Smooth muscle cell (in vitro differentiated cells): ENCODE results near the gene OPCML. TPM values are rescaled to one million over a fixed set of nuclear protein-coding genes. Genes with fewer than 3 reads are reported as not detected.

Source experiments
- DNase-seq: peaks from one replicate; lab custom pipeline; 2025; ENCODE audit not compliant: unreplicated experiment; lab: John Stamatoyannopoulos, UW
- H2AFZ ChIP-seq: fragments of 200-600 bp; sonication (generic); 2 replicates; pipeline ENCODE4 v1.6.0; 2016; ENCODE audit warnings: antibody characterized with exemption, low read depth, mild to moderate bottlenecking
- H3F3A ChIP-seq: fragments of 200-600 bp; sonication (generic); 2 replicates; pipeline ENCODE4 v1.6.0; 2017; ENCODE audit warnings: antibody characterized with exemption, low read depth
- H3K27ac ChIP-seq: fragments of 200-600 bp; sonication (generic); 2 replicates; pipeline ENCODE4 v1.5.1; 2016; ENCODE audit warnings: low read depth, mild to moderate bottlenecking
- H3K27me3 ChIP-seq: fragments of 200-600 bp; sonication (generic); 2 replicates; pipeline ENCODE4 v1.6.1; 2016; ENCODE audit warnings: low read depth, mild to moderate bottlenecking
- H3K36me3 ChIP-seq: fragments of 200-600 bp; sonication (generic); 2 replicates; pipeline ENCODE4 v1.5.1; 2016; ENCODE audit warnings: low read depth
- H3K4me1 ChIP-seq: fragments of 200-600 bp; sonication (generic); 2 replicates; pipeline ENCODE4 v1.5.1; 2016; ENCODE audit warnings: low read depth
- H3K4me2 ChIP-seq: fragments of 200-600 bp; sonication (generic); 2 replicates; pipeline ENCODE4 v1.6.0; 2016; ENCODE audit warnings: mild to moderate bottlenecking
- H3K4me3 ChIP-seq: fragments of 200-600 bp; sonication (generic); 2 replicates; pipeline ENCODE4 v1.5.1; 2016; ENCODE audit warnings: mild to moderate bottlenecking
- H3K79me2 ChIP-seq: fragments of 200-600 bp; sonication (generic); 2 replicates; pipeline ENCODE4 v1.6.0; 2016; ENCODE audit warnings: low read depth, mild to moderate bottlenecking
- H3K9ac ChIP-seq: fragments of 200-600 bp; sonication (generic); 2 replicates; pipeline ENCODE4 v1.6.0; 2016; ENCODE audit warnings: low read depth
- H3K9me3 ChIP-seq: fragments of 200-600 bp; sonication (generic); replicated peaks from 2 replicates; pipeline ENCODE4 v1.5.1; 2016; ENCODE audit warnings: low read depth
- H4K20me1 ChIP-seq: fragments of 200-600 bp; sonication (generic); 2 replicates; pipeline ENCODE4 v1.6.0; 2016; ENCODE audit warnings: low read depth
- CTCF ChIP-seq: fragments of 200-600 bp; sonication (generic); IDR thresholded peaks from 2 replicates; pipeline ENCODE4 v1.5.1; 2017; ENCODE audit warnings: borderline replicate concordance, mild to moderate bottlenecking, antibody characterized with exemption; ENCODE audit not compliant: insufficient read depth, poor library complexity, severe bottlenecking
- WGBS: methylation state at CpG from one replicate; pipeline ENCODE4 v1.1.7; 2016; ENCODE audit warnings: low lambda C conversion rate; 5-methylcytosine and 5-hydroxymethylcytosine counted together
- polyA plus RNA-seq: library from polyadenylated mRNA; unstranded; fragments of >200 nt; fragmentation: Nextera tagmentation; extraction: Ambion mirVana; gene quantifications from 2 replicates; pipeline ENCODE4 v1.2.1, GENCODE V29; 2016
- total RNA-seq: library from RNA; depleted of rRNA; stranded (reverse); fragments of >200 nt; gene quantifications from 2 replicates; pipeline ENCODE4 v1.2.3, GENCODE V29; 2014

OPCML gene
- total and polyA plus RNA-seq, 2 experiments from 2014 or later = 0.42 to 0.58 TPM

DNA sequence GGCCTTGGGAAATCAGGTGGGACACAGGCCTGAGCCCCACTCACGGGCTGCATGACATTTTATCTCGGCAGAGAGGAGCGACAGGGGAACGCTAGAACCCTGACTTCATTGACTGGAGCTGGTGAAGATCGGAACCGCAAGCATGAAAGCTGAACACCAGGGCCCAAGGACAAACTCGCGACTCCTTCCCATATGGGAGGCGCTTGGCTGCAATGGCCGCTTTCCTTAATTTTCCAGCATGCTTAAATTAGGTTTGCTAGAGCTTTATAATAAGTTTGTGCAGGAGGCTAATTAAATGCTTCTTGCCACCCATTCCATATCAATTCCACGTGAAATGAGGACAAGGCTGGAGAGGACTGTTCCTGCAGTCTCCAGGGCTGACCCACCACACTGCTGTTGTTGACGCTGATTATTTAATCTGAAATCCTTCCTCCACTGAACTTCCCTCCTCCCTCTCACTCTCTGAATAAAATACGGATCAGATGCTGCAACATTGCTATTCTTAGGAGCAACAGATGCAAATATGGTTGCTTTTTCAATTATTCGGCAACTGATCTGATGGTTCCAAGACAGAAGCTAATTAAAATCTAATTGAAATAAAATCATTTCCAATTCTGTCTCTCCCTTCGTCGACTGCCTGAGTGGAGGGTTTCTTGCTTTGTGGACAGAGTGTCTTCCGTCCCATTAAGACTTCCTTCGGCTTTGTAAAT lies 692.9 kb downstream of the OPCML start:
- DNase-seq = no peak
- Histone ChIP-seq H2AFZ (no peak overlapping the region), H3K9me3 (no peaks in the 10 kb centered on the region), H3K4me2 (no peak overlapping the region), H3K4me1 (no peaks in the 10 kb centered on the region), H3K27ac (no peak overlapping the region), H3K9ac (no peak overlapping the region), H3K36me3 (no peaks in the 10 kb centered on the region), H3K27me3 (no peaks in the 10 kb centered on the region), H3K79me2 (no peaks in the 10 kb centered on the region), H4K20me1 (no peaks in the 10 kb centered on the region), H3K4me3 (no peak overlapping the region), H3F3A (no peaks in the 10 kb centered on the region)
- WGBS = 93% methylated on average over 18 of the region's 18 CpGs
- no peak for TF ChIP-seq CTCF

DNA sequence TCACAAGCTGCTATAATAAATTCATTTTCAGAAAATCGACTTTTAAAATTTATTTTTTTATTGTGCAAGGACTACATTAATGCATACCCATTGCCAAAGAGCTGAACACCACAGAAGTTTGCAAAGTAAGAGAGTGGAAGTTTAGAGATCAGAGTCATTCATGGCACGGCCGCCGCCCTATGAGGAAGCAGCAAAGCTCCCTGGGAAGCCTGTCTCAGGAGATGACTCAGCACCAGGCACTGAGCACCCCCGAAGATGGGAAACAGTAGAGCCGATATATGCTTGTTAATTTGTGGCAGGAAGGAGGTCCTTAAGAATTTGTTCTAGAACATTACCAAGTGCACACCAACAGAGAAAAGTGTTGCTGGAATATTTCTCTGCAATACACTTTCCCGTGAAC lies 693.7 kb downstream of the OPCML start:
- Histone ChIP-seq H3K4me1 (no peaks in the 10 kb centered on the region), H2AFZ (peak overlapping the region; percentile 30), H3K9ac (no peak overlapping the region), H3K27me3 (no peaks in the 10 kb centered on the region), H3K4me2 (no peak overlapping the region), H3K4me3 (no peak overlapping the region), H3K36me3 (no peaks in the 10 kb centered on the region), H3K79me2 (no peaks in the 10 kb centered on the region), H4K20me1 (no peaks in the 10 kb centered on the region), H3K27ac (no peak overlapping the region), H3F3A (no peaks in the 10 kb centered on the region), H3K9me3 (no peaks in the 10 kb centered on the region)
- 42% methylated on average over 7 of the region's 7 CpGs for WGBS
- TF ChIP-seq CTCF = no peak
- DNase-seq = no peak

GRCh38 chr11:132831272-132831671 lies 701.0 kb downstream of the OPCML start:
- H3K27me3 ChIP-seq = peaks cover 7% of the 10 kb centered on the region
- 81% methylated on average over 2 of the region's 2 CpGs for WGBS
- DNase-seq = no peak
- no peaks in the 10 kb centered on the region for H3K36me3 ChIP-seq
- H3K4me1 ChIP-seq = no peaks in the 10 kb centered on the region
- H3K9ac ChIP-seq = no peak overlapping the region
- H3F3A ChIP-seq = no peaks in the 10 kb centered on the region
- H2AFZ ChIP-seq = no peak overlapping the region
- no peak overlapping the region for H3K4me2 ChIP-seq
- H4K20me1 ChIP-seq = no peaks in the 10 kb centered on the region
- H3K4me3 ChIP-seq = no peak overlapping the region
- TF ChIP-seq CTCF = no peak
- no peak overlapping the region for H3K27ac ChIP-seq
- H3K9me3 ChIP-seq = no peaks in the 10 kb centered on the region
- H3K79me2 ChIP-seq = no peaks in the 10 kb centered on the region

GRCh38 chr11:132824642-132825041 lies 707.7 kb downstream of the OPCML start:
- Histone ChIP-seq H3K79me2 (no peaks in the 10 kb centered on the region), H3K4me3 (no peak overlapping the region), H3K4me1 (no peaks in the 10 kb centered on the region), H3K4me2 (no peak overlapping the region), H3F3A (no peaks in the 10 kb centered on the region), H2AFZ (no peak overlapping the region), H3K27me3 (peaks cover 11% of the 10 kb centered on the region), H3K27ac (no peak overlapping the region), H3K9me3 (no peaks in the 10 kb centered on the region), H3K36me3 (no peaks in the 10 kb centered on the region), H4K20me1 (no peaks in the 10 kb centered on the region), H3K9ac (no peak overlapping the region)
- TF ChIP-seq CTCF = no peak
- 83% methylated on average over 1 of the region's 1 CpG for WGBS
- no peak for DNase-seq
